H54 (cell line): ENCODE measurements around the gene OR52R1.
"Not testable (repeated sequence)": the region's sequence is repeated elsewhere in the genome, so short reads cannot be mapped to it uniquely, and the experiment has no call there.

Experiments used
- DNase-seq: peaks from one replicate; pipeline ENCODE4 v3.0.0; 2011; ENCODE audit warnings: low spot score, mixed read lengths; ENCODE audit not compliant: insufficient read length
- FAIRE-seq: peaks from 3 replicates; lab custom pipeline; 2011; peaks lifted over from hg19 to GRCh38; lab: Jason Lieb, UNC
- POLR2A ChIP-seq: IDR thresholded peaks from 2 replicates; pipeline ENCODE4 v1.6.1; 2011; ENCODE audit warnings: low read depth, mild to moderate bottlenecking, low read length

OR52R1 gene

GRCh38 chr11:4804280-4804679 lies at the start of gene OR52R1:
OR52R1 (minus strand) TSS chr11:4804380; CDS start chr11:4804380, 0 bp downstream.
- no peak for TF ChIP-seq POLR2A
- DNase-seq (no peak), FAIRE-seq (no peak)

GRCh38 chr11:4851033-4851432 lies 46.9 kb upstream of the OR52R1 start:
- no peak for TF ChIP-seq POLR2A
- FAIRE-seq (no peak), DNase-seq (no peak)

GRCh38 chr11:4848908-4849532 lies 44.8 kb upstream of the OR52R1 start, which contains the start of gene OR51S1:
OR51S1 (minus strand) TSS chr11:4849208; CDS start chr11:4849208, 0 bp downstream.
- DNase-seq, result no peak
- no peak for TF ChIP-seq POLR2A
- FAIRE-seq, result peak; percentile 27

GRCh38 chr11:4839851-4840549 lies 35.8 kb upstream of the OR52R1 start:
- no peak for TF ChIP-seq POLR2A
- FAIRE-seq, result no peak
- no peak for DNase-seq

- DNase-seq (no peak), FAIRE-seq (no peak)
- no peak for TF ChIP-seq POLR2A
Measured at GRCh38 chr11:4830909-4831308, 26.7 kb upstream of the OR52R1 start.

GRCh38 chr11:4830346-4830745 lies 26.2 kb upstream of the OR52R1 start:
- no peak for FAIRE-seq
- no peak for TF ChIP-seq POLR2A
- DNase-seq, result no peak

GRCh38 chr11:4826425-4826824 lies 22.2 kb upstream of the OR52R1 start:
- TF ChIP-seq POLR2A, result no peak
- DNase-seq (no peak), FAIRE-seq (no peak)

- no peak for TF ChIP-seq POLR2A
- FAIRE-seq, result no peak
- no peak for DNase-seq
Measured at GRCh38 chr11:4825132-4825531, 21.0 kb upstream of the OR52R1 start.

- TF ChIP-seq POLR2A, result no peak
- FAIRE-seq (no peak), DNase-seq (no peak)
Measured at GRCh38 chr11:4821021-4821420, 16.8 kb upstream of the OR52R1 start, which contains the start of gene OR51F2. OR51F2 (plus strand) TSS chr11:4821321; CDS start chr11:4821422, 101 bp downstream.

- no peak for FAIRE-seq
- no peak for TF ChIP-seq POLR2A
- no peak for DNase-seq
Measured at GRCh38 chr11:4809246-4809645, 5.1 kb upstream of the OR52R1 start.

GRCh38 chr11:4808476-4808875 lies 4.3 kb upstream of the OR52R1 start:
- no peak for FAIRE-seq
- TF ChIP-seq POLR2A, result no peak
- no peak for DNase-seq

GRCh38 chr11:4801316-4801715 lies 2.9 kb downstream of the OR52R1 start:
- FAIRE-seq, DNase-seq: not testable (repeated sequence)

GRCh38 chr11:4798427-4799183 lies 5.6 kb downstream of the OR52R1 start:
- TF ChIP-seq POLR2A, result no peak
- FAIRE-seq (no peak), DNase-seq (no peak)

GRCh38 chr11:4797206-4797605 lies 7.0 kb downstream of the OR52R1 start:
- DNase-seq (no peak), FAIRE-seq (no peak)
- no peak for TF ChIP-seq POLR2A
